GM12878 (cell line): ENCODE results near the gene MTA3.

Experiments used
- CHD1 ChIP-seq: IDR thresholded peaks from 2 replicates; pipeline ENCODE4 v1.6.1; 2012; ENCODE audit warnings: low read depth, low read length, improper control_type of control experiment
- TF ChIP-seq, protein P1 (sequence below): IDR thresholded peaks from 2 replicates; pipeline ENCODE4 v1.6.1; 2012; ENCODE audit warnings: mild to moderate bottlenecking, low read depth, low read length

- TF ChIP-seq, protein P1, sequence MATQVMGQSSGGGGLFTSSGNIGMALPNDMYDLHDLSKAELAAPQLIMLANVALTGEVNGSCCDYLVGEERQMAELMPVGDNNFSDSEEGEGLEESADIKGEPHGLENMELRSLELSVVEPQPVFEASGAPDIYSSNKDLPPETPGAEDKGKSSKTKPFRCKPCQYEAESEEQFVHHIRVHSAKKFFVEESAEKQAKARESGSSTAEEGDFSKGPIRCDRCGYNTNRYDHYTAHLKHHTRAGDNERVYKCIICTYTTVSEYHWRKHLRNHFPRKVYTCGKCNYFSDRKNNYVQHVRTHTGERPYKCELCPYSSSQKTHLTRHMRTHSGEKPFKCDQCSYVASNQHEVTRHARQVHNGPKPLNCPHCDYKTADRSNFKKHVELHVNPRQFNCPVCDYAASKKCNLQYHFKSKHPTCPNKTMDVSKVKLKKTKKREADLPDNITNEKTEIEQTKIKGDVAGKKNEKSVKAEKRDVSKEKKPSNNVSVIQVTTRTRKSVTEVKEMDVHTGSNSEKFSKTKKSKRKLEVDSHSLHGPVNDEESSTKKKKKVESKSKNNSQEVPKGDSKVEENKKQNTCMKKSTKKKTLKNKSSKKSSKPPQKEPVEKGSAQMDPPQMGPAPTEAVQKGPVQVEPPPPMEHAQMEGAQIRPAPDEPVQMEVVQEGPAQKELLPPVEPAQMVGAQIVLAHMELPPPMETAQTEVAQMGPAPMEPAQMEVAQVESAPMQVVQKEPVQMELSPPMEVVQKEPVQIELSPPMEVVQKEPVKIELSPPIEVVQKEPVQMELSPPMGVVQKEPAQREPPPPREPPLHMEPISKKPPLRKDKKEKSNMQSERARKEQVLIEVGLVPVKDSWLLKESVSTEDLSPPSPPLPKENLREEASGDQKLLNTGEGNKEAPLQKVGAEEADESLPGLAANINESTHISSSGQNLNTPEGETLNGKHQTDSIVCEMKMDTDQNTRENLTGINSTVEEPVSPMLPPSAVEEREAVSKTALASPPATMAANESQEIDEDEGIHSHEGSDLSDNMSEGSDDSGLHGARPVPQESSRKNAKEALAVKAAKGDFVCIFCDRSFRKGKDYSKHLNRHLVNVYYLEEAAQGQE: no peak
- TF ChIP-seq CHD1: no peak
These were observed 55.6 kb downstream of the MTA3 start for GRCh38 chr2:42624047-42624446.
